MCF 10A (cell line): Measurements from ENCODE around the gene MDGA2. TPM values are rescaled to one million over a fixed set of nuclear protein-coding genes. Genes with fewer than 3 reads are reported as not detected.

Experiments used
- BruUV-seq: library from RNA; stranded (reverse); fragments of 400-500 nt; replicated peaks from 2 replicates; lab custom pipeline; 2021; lab: Mats Ljungman, UMichigan
- CTCF ChIA-PET: fragments of 300-600 bp; sonication (Branson Sonifier 250); formaldehyde crosslinking; extraction: SDS; loops from one replicate; lab custom pipeline; 2021; ENCODE audit warnings: antibody characterized with exemption, inconsistent platforms; lab: Yijun Ruan, JAX
- POLR2A ChIA-PET: fragments of 300-600, 350-650 bp; sonication (Branson Sonifier 250); formaldehyde crosslinking; extraction: SDS; loops from one replicate; lab custom pipeline; 2020; ENCODE audit warnings: antibody characterized with exemption, inconsistent platforms; lab: Yijun Ruan, JAX
- DNase-seq: peaks from one replicate; pipeline ENCODE4 v3.0.0-alpha.2; 2018; ENCODE audit not compliant: unreplicated experiment
- H3K27ac Mint-ChIP-seq: one replicate; pipeline ENCODE4 v1.8.0; 2022; ENCODE audit warnings: mild to moderate bottlenecking, low read depth, mixed read lengths; ENCODE audit not compliant: unreplicated experiment
- H3K27me3 Mint-ChIP-seq: one replicate; pipeline ENCODE4 v1.8.0; 2022; ENCODE audit warnings: mixed read lengths; ENCODE audit not compliant: insufficient read depth, unreplicated experiment
- H3K36me3 Mint-ChIP-seq: one replicate; pipeline ENCODE4 v1.8.0; 2022; ENCODE audit warnings: mild to moderate bottlenecking, moderate library complexity, mixed read lengths; ENCODE audit not compliant: insufficient read depth, unreplicated experiment
- H3K4me1 Mint-ChIP-seq: one replicate; pipeline ENCODE4 v1.8.0; 2022; ENCODE audit warnings: mixed read lengths; ENCODE audit not compliant: insufficient read depth, unreplicated experiment
- H3K4me3 Mint-ChIP-seq: one replicate; pipeline ENCODE4 v1.8.0; 2022; ENCODE audit warnings: mild to moderate bottlenecking, moderate library complexity, mixed read lengths; ENCODE audit not compliant: unreplicated experiment
- H3K9me3 Mint-ChIP-seq: one replicate; pipeline ENCODE4 v1.8.0; 2022; ENCODE audit warnings: mixed read lengths; ENCODE audit not compliant: unreplicated experiment
- CTCF ChIP-seq: fragments of 200-600 bp; IDR thresholded peaks from one replicate; pipeline ENCODE4 v1.8.0; 2022; ENCODE audit warnings: antibody characterized with exemption, mild to moderate bottlenecking; ENCODE audit not compliant: unreplicated experiment
- intact Hi-C: fragments of 100-400 bp; cut with micrococcal nuclease; formaldehyde crosslinking; loops from 2 replicates; pipeline ENCODE4 v1.14.1; 2022
- total RNA-seq: library from RNA; stranded (reverse); gene quantifications from 2 replicates; pipeline ENCODE4 v1.2.3, GENCODE V29; 2022

MDGA2 gene
- total RNA-seq, 1 experiment from 2014 or later, result not detected

- DNase-seq, result no peak
- ChIA-PET CTCF (no interaction called here), POLR2A (no interaction called here)
- peaks cover 62% of the 10 kb centered on the region for H3K27me3 Mint-ChIP-seq
- H3K36me3 Mint-ChIP-seq, result no peaks in the 10 kb centered on the region
- no TSS peak for BruUV-seq
- H3K9me3 Mint-ChIP-seq, result no peaks in the 10 kb centered on the region
- no peaks in the 10 kb centered on the region for H3K4me1 Mint-ChIP-seq
- intact Hi-C loops, result loop anchor here (5.0 kb wide), 1 partner anchor 83 kb away; no protein-coding TSS in a partner anchor
- TF ChIP-seq CTCF, result no peak
- no peak overlapping the region for H3K27ac Mint-ChIP-seq
- no peak overlapping the region for H3K4me3 Mint-ChIP-seq
Observed at GRCh38 chr14:47235619-47236018, 439.8 kb downstream of the MDGA2 start.

- intact Hi-C loops, result no loop called here
- H3K27me3 Mint-ChIP-seq, result peaks cover 66% of the 10 kb centered on the region
- no peak for TF ChIP-seq CTCF
- no peaks in the 10 kb centered on the region for H3K9me3 Mint-ChIP-seq
- ChIA-PET POLR2A (no interaction called here), CTCF (interaction anchor here (0.5 kb wide), 1 partner anchor 82 kb away, joined by 5 read pairs; no protein-coding TSS in a partner anchor)
- H3K27ac Mint-ChIP-seq, result no peak overlapping the region
- no peaks in the 10 kb centered on the region for H3K4me1 Mint-ChIP-seq
- no peak overlapping the region for H3K4me3 Mint-ChIP-seq
- DNase-seq, result no peak
- no peaks in the 10 kb centered on the region for H3K36me3 Mint-ChIP-seq
- no TSS peak for BruUV-seq
Observed at GRCh38 chr14:47226877-47227520, 448.4 kb downstream of the MDGA2 start.

- Mint-ChIP-seq H3K36me3 (no peaks in the 10 kb centered on the region), H3K4me1 (no peaks in the 10 kb centered on the region), H3K9me3 (no peaks in the 10 kb centered on the region), H3K4me3 (no peak overlapping the region), H3K27ac (no peak overlapping the region), H3K27me3 (peaks cover 69% of the 10 kb centered on the region)
- CTCF ChIA-PET, result interaction anchor here (0.6 kb wide), 1 partner anchor 13 kb away, joined by 3 read pairs; no protein-coding TSS in a partner anchor
- no TSS peak for BruUV-seq
- no peak for TF ChIP-seq CTCF
- POLR2A ChIA-PET, result no interaction called here
- DNase-seq, result no peak
- intact Hi-C loops, result no loop called here
Observed at GRCh38 chr14:47223656-47224055, 451.7 kb downstream of the MDGA2 start.

GRCh38 chr14:47220096-47220495 lies 455.3 kb downstream of the MDGA2 start:
- intact Hi-C loops, result no loop called here
- Mint-ChIP-seq H3K27me3 (peaks cover 78% of the 10 kb centered on the region), H3K4me1 (no peaks in the 10 kb centered on the region), H3K4me3 (no peak overlapping the region), H3K27ac (no peak overlapping the region), H3K36me3 (no peaks in the 10 kb centered on the region), H3K9me3 (no peaks in the 10 kb centered on the region)
- POLR2A ChIA-PET, result no interaction called here
- CTCF ChIA-PET, result no interaction called here
- BruUV-seq, result no TSS peak
- no peak for TF ChIP-seq CTCF
- no peak for DNase-seq
